GM23248 (cell line): ENCODE measurements around the gene ARHGEF28.

Source experiments
- EZH2 ChIP-seq: fragments of 200-600 bp; sonication (generic); IDR thresholded peaks from 2 replicates; pipeline ENCODE4 v1.6.1; 2018; ENCODE audit warnings: antibody characterized with exemption, mild to moderate bottlenecking; ENCODE audit not compliant: insufficient read depth, poor library complexity, severe bottlenecking
- EZH2phosphoT487 ChIP-seq: fragments of 200-600 bp; sonication (generic); IDR thresholded peaks from 2 replicates; pipeline ENCODE4 v1.6.1; 2018; ENCODE audit warnings: antibody characterized with exemption, moderate library complexity, mild to moderate bottlenecking, low read depth; ENCODE audit not compliant: insufficient read depth

DNA sequence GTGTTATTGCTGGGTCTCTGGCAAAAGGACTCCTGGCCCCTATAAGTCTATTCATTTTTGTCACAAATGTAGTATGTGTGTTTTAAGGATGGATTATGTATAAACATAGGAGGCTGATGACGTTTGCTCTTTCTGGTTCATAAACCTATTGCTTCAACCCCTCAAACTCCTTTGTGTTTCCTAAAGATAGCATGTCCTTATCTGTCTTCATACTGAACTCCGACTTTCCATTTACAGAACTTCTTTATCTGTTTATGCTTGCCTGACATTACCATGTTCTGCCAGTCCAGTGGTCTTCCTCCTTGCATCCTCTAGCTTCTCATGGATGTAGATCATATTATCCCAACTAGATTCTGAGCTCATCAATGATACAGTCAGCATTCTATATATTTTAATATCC lies 46.1 kb downstream of the ARHGEF28 start:
- TF ChIP-seq EZH2, result no peak
- no peak for TF ChIP-seq EZH2phosphoT487
